Esophagus muscularis mucosa (tissue), 4 donors: ENCODE results near the gene INHBB. TPM values are rescaled to one million over a fixed set of nuclear protein-coding genes. Genes with fewer than 3 reads are reported as not detected.
"Not testable (repeated sequence)": the region's sequence is repeated elsewhere in the genome, so short reads cannot be mapped to it uniquely, and the experiment has no call there.

Experiments
- DNase-seq: peaks from one replicate; pipeline ENCODE4 v3.0.0-alpha.2; 2017; ENCODE audit errors: extremely low spot score
- H3K27ac ChIP-seq, 4 donors: fragments of 200-600 bp; sonication (generic); replicated peaks in 1 of 4; 1 replicate in 3 of 4; 2 replicates in 1 of 4; pipeline ENCODE4 v1.5.1; 2016 to 2019; ENCODE audit warnings: mild to moderate bottlenecking in 1 of 4
- H3K27me3 ChIP-seq, 4 donors: fragments of 200-600 bp; sonication (generic); one replicate each; pipeline versions ENCODE4 v1.5.1 to v1.6.0; 2016 to 2019
- H3K36me3 ChIP-seq, 4 donors: fragments of 200-600 bp; sonication (generic); one replicate each; pipeline ENCODE4 v1.5.1; 2016 to 2019
- H3K4me1 ChIP-seq, 4 donors: fragments of 200-600 bp; sonication (generic); one replicate each; pipeline ENCODE4 v1.5.1; 2016 to 2019
- H3K4me3 ChIP-seq, 4 donors: fragments of 200-600 bp; sonication (generic); 1 replicate in 2 of 4; 2 replicates in 2 of 4; pipeline ENCODE4 v1.5.1; 2016 to 2019; ENCODE audit warnings: mild to moderate bottlenecking in 4 of 4, moderate library complexity in 1 of 4
- H3K9me3 ChIP-seq, 4 donors: fragments of 200-600 bp; sonication (generic); 1 replicate in 3 of 4; 2 replicates in 1 of 4; pipeline ENCODE4 v1.5.1; 2016 to 2019
- CTCF ChIP-seq, 3 experiments: fragments of 200-600 bp in 2 of 3; fragments of 450-650 bp in 1 of 3; sonication (generic) in 2 of 3; IDR thresholded peaks; one replicate each; pipeline ENCODE4 v1.5.1; 2017 to 2019; ENCODE audit warnings: antibody characterized with exemption in 3 of 3, mild to moderate bottlenecking in 2 of 3, moderate library complexity in 1 of 3
- EP300 ChIP-seq: sonication (generic); formaldehyde crosslinking; IDR thresholded peaks from one replicate; pipeline ENCODE4 v1.6.1; 2017; ENCODE audit warnings: antibody characterized with exemption
- POLR2A ChIP-seq: fragments of 450-650 bp; IDR thresholded peaks from one replicate; pipeline ENCODE4 v1.6.1; 2017; ENCODE audit warnings: antibody characterized with exemption, moderate library complexity, mild to moderate bottlenecking, low read depth
- POLR2AphosphoS5 ChIP-seq, 2 donors: sonication (generic); formaldehyde crosslinking; IDR thresholded peaks; one replicate each; pipeline ENCODE4 v1.6.1; 2017; ENCODE audit warnings: antibody characterized with exemption in 2 of 2
- WGBS: methylation state at CpG from one replicate; pipeline ENCODE4 v1.1.5; 2018; 5-methylcytosine and 5-hydroxymethylcytosine counted together
- intact Hi-C: fragments of 100-400 bp; cut with DNase I; formaldehyde crosslinking; loops from one replicate; pipeline ENCODE4 v1.15.1; 2023
- total RNA-seq, 4 donors: library from RNA; depleted of rRNA; stranded (reverse); fragments of >200 nt; gene quantifications; one replicate each; pipeline versions ENCODE4 v1.1.0 to v1.2.1, GENCODE V29; 2016

INHBB gene
- total RNA-seq, 4 donors from 2014 or later: 1.2 to 13.9 (median 7.2) TPM

GRCh38 chr2:120385355-120386127 lies 39.6 kb downstream of the INHBB start:
- Histone ChIP-seq H3K27me3 (peaks cover 0 to 23% (median 0%) of the 10 kb centered on the region in 4 donors), H3K4me1 (no peaks in the 10 kb centered on the region), H3K27ac (no peak overlapping the region), H3K36me3 (no peaks in the 10 kb centered on the region), H3K4me3 (no peak overlapping the region), H3K9me3 (no peaks in the 10 kb centered on the region)
- intact Hi-C loops: no loop called here
- 78% methylated on average over 4 of the region's 4 CpGs for WGBS
- no peak for TF ChIP-seq EP300
- no peak for TF ChIP-seq POLR2AphosphoS5 (IDR thresholded peaks at IDR 0.05)
- no peak for TF ChIP-seq POLR2A
- no peak for TF ChIP-seq CTCF (IDR thresholded peaks at IDR 0.05)
- DNase-seq: no peak

DNA sequence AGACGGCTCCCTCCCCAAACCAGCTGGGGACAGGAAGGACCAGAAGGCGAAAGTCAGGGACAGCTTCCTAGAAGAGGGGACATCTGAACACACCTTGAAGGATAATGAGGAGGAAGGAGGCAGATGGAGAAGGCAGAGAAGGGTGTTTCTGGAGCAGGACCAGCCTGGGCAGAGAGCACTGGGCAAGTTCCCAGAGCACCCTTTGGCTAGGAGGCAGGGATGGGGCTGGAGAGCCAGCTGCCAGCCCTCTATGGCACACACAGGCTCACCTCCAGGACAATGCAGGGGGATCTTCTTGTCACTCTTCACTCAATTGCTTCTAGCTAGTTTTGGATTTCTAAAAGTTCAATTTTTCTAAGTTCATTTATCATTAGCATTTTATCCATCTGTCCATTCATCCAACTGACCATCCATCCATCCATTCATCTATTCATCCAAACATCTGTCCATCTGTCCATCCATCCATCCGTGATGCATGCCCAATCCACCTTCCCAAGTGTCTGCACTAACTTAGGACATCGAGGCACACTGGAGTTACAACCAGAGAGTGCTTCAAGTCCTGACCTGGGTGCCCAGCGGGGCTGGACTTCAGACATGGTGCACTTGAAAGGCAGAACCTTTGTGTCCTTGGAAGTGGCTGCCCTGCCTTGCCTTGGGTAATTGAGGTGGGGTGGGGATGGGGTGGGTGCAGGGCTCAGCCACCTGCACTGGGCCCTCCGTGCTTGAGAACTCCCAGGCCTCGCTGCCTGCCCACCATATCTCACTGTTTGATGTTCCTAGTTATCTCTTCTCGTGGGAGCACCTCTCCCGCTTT lies 42.5 kb downstream of the INHBB start:
- Histone ChIP-seq H3K27ac (no peak overlapping the region), H3K9me3 (no peaks in the 10 kb centered on the region), H3K4me3 (no peak overlapping the region), H3K27me3 (peaks cover 0 to 25% (median 0%) of the 10 kb centered on the region in 4 donors), H3K36me3 (no peaks in the 10 kb centered on the region), H3K4me1 (no peaks in the 10 kb centered on the region)
- WGBS: 87% methylated on average over 9 of the region's 9 CpGs
- DNase-seq: no peak
- no peak for TF ChIP-seq EP300
- no peak for TF ChIP-seq POLR2AphosphoS5 (IDR thresholded peaks at IDR 0.05)
- TF ChIP-seq CTCF (IDR thresholded peaks at IDR 0.05): no peak
- TF ChIP-seq POLR2A: no peak
- intact Hi-C loops: no loop called here

DNA sequence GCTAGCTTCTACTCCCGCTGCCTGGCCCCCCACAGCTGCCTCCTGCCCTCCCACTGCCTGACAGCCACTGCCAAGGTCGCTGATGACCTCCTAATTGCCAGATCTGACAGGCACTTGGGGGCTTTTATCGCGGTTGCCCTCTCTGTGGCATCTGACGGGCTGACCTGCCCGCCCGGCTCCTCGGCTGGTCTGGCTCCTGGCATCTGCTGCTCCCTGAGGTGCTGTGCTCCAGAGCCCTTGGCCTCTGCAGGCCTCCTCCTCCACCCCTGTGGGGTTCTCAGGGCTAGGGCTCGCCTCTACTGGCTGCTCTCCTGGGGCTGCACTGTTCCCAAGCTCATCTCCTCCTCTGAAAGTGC lies 43.1 kb downstream of the INHBB start:
- Histone ChIP-seq H3K4me3 (no peak overlapping the region), H3K4me1 (no peaks in the 10 kb centered on the region), H3K27ac (no peak overlapping the region), H3K9me3 (no peaks in the 10 kb centered on the region), H3K27me3 (peaks cover 0 to 27% (median 0%) of the 10 kb centered on the region in 4 donors), H3K36me3 (no peaks in the 10 kb centered on the region)
- intact Hi-C loops: no loop called here
- DNase-seq: no peak
- WGBS: 62% methylated on average over 9 of the region's 9 CpGs
- TF ChIP-seq EP300 (no peak), POLR2A (no peak), CTCF (IDR thresholded peaks at IDR 0.05) (no peak), POLR2AphosphoS5 (IDR thresholded peaks at IDR 0.05) (no peak)

DNA sequence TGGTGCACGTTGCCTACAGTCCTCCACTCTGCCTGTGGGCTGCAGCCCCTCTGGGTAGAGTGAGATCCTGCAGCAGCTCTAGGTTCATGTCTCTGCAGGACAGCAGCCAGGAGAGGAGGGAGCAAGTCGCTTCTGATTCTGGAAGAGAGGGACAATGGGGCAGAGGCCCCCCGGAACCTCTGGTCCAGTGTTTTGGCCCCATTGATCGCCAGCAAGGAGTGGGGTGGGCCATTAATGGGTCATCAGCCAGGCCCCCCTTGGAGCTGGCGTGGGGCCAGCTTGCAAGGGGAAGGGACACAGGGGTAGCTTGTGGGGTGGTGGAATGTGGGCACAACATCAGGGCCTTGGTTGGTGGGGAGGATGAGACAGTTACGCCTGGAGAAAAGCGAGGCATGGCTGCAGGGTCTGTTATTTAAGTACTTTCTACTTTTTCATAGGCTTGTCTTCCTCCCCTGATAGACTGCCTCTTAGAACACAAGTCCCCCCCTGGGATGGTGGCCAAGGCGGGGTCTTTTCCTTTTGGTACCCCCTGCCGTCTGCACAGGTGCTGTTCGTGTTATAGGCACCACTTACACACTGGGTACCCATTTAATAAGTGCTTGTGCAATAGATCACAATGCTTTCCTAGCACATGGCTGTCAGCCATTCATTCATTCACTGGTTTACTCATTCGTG lies 44.6 kb downstream of the INHBB start:
- Histone ChIP-seq H3K4me3 (no peak overlapping the region), H3K27ac (no peak overlapping the region), H3K9me3 (no peaks in the 10 kb centered on the region), H3K27me3 (peaks cover 0 to 42% (median 0%) of the 10 kb centered on the region in 4 donors), H3K36me3 (no peaks in the 10 kb centered on the region), H3K4me1 (no peaks in the 10 kb centered on the region)
- DNase-seq: no peak
- TF ChIP-seq POLR2A (no peak), POLR2AphosphoS5 (IDR thresholded peaks at IDR 0.05) (no peak), EP300 (no peak), CTCF (IDR thresholded peaks at IDR 0.05) (no peak)
- WGBS: 90% methylated on average over 11 of the region's 11 CpGs
- intact Hi-C loops: no loop called here

DNA sequence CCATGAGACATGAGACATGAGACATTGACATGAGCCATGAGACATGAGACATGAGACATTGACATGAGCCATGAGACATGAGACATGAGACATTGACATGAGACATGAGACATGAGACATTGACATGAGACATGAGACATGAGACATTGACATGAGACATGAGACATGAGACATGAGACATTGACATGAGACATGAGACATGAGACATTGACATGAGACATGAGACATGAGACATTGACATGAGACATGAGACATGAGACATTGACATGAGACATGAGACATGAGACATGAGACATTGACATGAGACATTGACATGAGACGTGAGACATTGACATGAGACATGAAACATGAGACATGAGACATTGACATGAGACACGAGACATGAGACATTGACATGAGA lies 45.4 kb downstream of the INHBB start:
- intact Hi-C loops, DNase-seq, H3K4me3 ChIP-seq, H3K4me1 ChIP-seq, H3K27ac ChIP-seq, H3K36me3 ChIP-seq, H3K9me3 ChIP-seq: not testable (repeated sequence)
- 52% methylated on average over 2 of the region's 2 CpGs for WGBS
- H3K27me3 ChIP-seq: peaks cover 0 to 49% (median 0%) of the 10 kb centered on the region in 4 donors
